ENCODE measurements around the gene NBPF12. TPM values are rescaled to one million over a fixed set of nuclear protein-coding genes. Genes with fewer than 3 reads are reported as not detected.
"Not testable (repeated sequence)": the region's sequence is repeated elsewhere in the genome, so short reads cannot be mapped to it uniquely, and the experiment has no call there.

The NBPF12 gene
- total and polyA plus RNA-seq, 4 donors: 4.1 to 22.6 (median 6.4) TPM

DNA sequence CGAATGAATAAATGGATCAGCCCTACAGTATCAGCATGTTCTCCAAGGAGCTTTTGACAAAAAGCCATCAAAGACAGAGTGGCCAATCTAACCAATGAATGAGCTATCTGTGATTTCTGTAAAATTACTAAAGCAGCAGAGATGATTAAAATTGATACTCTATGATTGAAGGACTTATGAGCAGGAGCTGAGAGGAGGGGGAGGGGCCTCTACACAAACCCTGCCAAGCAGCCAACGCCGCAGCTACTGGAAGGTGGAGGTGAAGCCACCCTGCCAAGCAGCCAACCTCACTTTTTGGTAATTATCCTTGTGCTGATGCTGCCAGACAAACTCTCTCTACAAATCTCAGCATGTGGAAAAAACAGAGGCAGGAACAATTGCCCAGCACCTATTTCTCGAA is 88.9 kb downstream of the NBPF12 start:
- H3K27me3 ChIP-seq (ENCODE audit: control insufficient read depth in 4 of 4, insufficient read depth in 4 of 4, low read length in 3 of 4); H3K4me1 ChIP-seq (ENCODE audit: control insufficient read depth in 4 of 4, insufficient read depth in 4 of 4, low read length in 3 of 4); H3K9ac ChIP-seq (ENCODE audit: low read depth in 1 of 2, low read length in 2 of 2); H3K27ac ChIP-seq (ENCODE audit: low read depth in 1 of 2, low read length in 2 of 2); H3K4me3 ChIP-seq (ENCODE audit: low read depth in 1 of 3, low read length in 3 of 3); H3K9me3 ChIP-seq (ENCODE audit: control insufficient read depth in 4 of 4, low read length in 3 of 4); H3K36me3 ChIP-seq (ENCODE audit: control insufficient read depth in 4 of 4, insufficient read depth in 3 of 4, low read depth in 1 of 4, low read length in 3 of 4); DNase-seq (ENCODE audit: low spot score): not testable (repeated sequence)
- WGBS: 95% methylated on average over 4 of the region's 4 CpGs

DNA sequence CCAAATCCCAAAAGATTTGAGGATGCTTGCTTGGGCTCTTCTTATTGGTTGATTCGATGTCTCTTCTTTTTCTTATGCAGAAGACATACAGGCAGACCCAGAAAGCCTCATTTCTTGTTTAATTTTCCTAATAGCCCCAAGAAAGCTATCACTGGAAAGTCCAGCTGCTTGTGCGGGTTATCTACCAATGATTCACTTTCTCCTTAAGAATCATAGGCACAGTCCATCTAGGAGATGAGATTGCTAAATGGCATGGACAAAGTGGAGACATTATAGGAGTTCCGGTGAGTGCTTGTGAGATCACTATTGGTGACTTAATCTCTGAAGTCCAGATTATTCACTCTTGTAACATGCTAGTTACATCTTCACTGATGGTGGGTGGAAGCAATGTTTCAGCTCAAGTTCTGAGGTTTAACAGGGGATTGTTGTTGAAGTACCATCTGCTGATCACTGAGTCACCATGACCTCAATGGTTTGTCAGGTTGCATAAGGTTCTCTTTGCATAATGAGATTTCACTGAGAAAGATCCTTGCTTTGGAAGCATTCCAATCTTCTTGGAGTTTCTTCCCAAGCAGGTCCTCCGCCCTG is 92.0 kb downstream of the NBPF12 start:
- H3K9ac ChIP-seq (ENCODE audit: low read depth in 1 of 2, low read length in 2 of 2); H3K27me3 ChIP-seq (ENCODE audit: control insufficient read depth in 4 of 4, insufficient read depth in 4 of 4, low read length in 3 of 4); H3K36me3 ChIP-seq (ENCODE audit: control insufficient read depth in 4 of 4, insufficient read depth in 3 of 4, low read depth in 1 of 4, low read length in 3 of 4); H3K4me1 ChIP-seq (ENCODE audit: control insufficient read depth in 4 of 4, insufficient read depth in 4 of 4, low read length in 3 of 4); H3K27ac ChIP-seq (ENCODE audit: low read depth in 1 of 2, low read length in 2 of 2); H3K4me3 ChIP-seq (ENCODE audit: low read depth in 1 of 3, low read length in 3 of 3); DNase-seq (ENCODE audit: low spot score); H3K9me3 ChIP-seq (ENCODE audit: control insufficient read depth in 4 of 4, low read length in 3 of 4): not testable (repeated sequence)
- 92% methylated on average over 4 of the region's 4 CpGs for WGBS

DNA sequence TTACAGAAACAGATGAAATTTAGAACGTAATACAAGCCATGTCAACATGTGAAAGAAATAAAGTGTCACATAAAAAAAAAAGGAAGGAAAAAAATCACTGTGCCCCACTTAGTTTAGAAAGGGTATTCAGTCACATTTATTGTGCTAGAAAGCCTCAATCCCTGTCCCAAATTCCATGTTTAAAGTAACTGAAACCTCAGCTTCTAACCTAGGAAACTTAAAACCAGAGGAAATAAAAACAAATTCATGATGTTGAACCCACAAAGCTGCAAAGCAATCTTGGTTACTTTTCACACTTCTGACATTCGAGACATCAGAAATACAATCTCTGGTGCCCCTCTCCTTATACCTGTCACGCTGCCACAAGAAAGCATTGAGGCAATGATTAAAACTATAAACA is 101.8 kb downstream of the NBPF12 start:
- Histone ChIP-seq H3K4me3 (ENCODE audit: low read depth in 1 of 3, low read length in 3 of 3) (no peak overlapping the region), H3K27ac (ENCODE audit: low read depth in 1 of 2, low read length in 2 of 2) (no peak overlapping the region), H3K27me3 (ENCODE audit: control insufficient read depth in 4 of 4, insufficient read depth in 4 of 4, low read length in 3 of 4) (no peaks in the 10 kb centered on the region), H3K9me3 (ENCODE audit: control insufficient read depth in 4 of 4, low read length in 3 of 4) (no peaks in the 10 kb centered on the region), H3K4me1 (ENCODE audit: control insufficient read depth in 4 of 4, insufficient read depth in 4 of 4, low read length in 3 of 4) (no peaks in the 10 kb centered on the region), H3K36me3 (ENCODE audit: control insufficient read depth in 4 of 4, insufficient read depth in 3 of 4, low read depth in 1 of 4, low read length in 3 of 4) (peaks cover 0 to 2% (median under 1%) of the 10 kb centered on the region in 4 donors), H3K9ac (ENCODE audit: low read depth in 1 of 2, low read length in 2 of 2) (no peak overlapping the region)
- TF ChIP-seq, protein P1, sequence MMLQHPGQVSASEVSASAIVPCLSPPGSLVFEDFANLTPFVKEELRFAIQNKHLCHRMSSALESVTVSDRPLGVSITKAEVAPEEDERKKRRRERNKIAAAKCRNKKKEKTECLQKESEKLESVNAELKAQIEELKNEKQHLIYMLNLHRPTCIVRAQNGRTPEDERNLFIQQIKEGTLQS (IDR thresholded peaks at IDR 0.05): no peak
- TF ChIP-seq FOXA2 (IDR thresholded peaks at IDR 0.05): no peak
- TF ChIP-seq, protein P2, sequence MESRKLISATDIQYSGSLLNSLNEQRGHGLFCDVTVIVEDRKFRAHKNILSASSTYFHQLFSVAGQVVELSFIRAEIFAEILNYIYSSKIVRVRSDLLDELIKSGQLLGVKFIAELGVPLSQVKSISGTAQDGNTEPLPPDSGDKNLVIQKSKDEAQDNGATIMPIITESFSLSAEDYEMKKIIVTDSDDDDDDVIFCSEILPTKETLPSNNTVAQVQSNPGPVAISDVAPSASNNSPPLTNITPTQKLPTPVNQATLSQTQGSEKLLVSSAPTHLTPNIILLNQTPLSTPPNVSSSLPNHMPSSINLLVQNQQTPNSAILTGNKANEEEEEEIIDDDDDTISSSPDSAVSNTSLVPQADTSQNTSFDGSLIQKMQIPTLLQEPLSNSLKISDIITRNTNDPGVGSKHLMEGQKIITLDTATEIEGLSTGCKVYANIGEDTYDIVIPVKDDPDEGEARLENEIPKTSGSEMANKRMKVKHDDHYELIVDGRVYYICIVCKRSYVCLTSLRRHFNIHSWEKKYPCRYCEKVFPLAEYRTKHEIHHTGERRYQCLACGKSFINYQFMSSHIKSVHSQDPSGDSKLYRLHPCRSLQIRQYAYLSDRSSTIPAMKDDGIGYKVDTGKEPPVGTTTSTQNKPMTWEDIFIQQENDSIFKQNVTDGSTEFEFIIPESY (IDR thresholded peaks at IDR 0.05): no peak
- no peak for TF ChIP-seq FOXA1 (IDR thresholded peaks at IDR 0.05)
- no peak for TF ChIP-seq SP1 (IDR thresholded peaks at IDR 0.05)
- no peak for TF ChIP-seq YY1 (IDR thresholded peaks at IDR 0.05)
- TF ChIP-seq TAF1 (conservative IDR thresholded peaks at IDR 0.05): no peak
- TF ChIP-seq RAD21 (IDR thresholded peaks at IDR 0.05): no peak
- WGBS: 92% methylated on average over 3 of the region's 3 CpGs
- DNase-seq (ENCODE audit: low spot score): no peak

DNA sequence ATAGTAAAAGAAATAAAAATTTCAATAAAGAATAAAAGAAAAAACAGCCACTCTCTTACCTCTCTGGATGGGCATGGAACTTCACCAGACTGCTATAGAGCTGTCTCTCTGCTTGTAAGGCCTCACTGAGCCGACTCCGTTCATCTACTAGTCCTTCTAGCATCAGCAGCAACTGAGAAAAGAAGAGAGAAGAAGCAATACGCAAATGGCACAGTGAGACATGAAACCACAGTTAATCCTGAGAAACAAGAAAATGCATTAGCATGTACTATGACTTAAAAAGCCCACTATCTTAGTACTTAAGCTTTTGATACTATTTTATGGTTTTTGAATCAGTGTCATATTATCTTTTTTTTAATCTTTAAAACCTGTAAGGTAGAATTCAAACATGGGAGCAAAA is 104.8 kb downstream of the NBPF12 start:
- not testable (repeated sequence) for H3K4me1 ChIP-seq (ENCODE audit: control insufficient read depth in 4 of 4, insufficient read depth in 4 of 4, low read length in 3 of 4); H3K36me3 ChIP-seq (ENCODE audit: control insufficient read depth in 4 of 4, insufficient read depth in 3 of 4, low read depth in 1 of 4, low read length in 3 of 4); H3K4me3 ChIP-seq (ENCODE audit: low read depth in 1 of 3, low read length in 3 of 3); DNase-seq (ENCODE audit: low spot score); H3K9me3 ChIP-seq (ENCODE audit: control insufficient read depth in 4 of 4, low read length in 3 of 4); H3K27ac ChIP-seq (ENCODE audit: low read depth in 1 of 2, low read length in 2 of 2); H3K27me3 ChIP-seq (ENCODE audit: control insufficient read depth in 4 of 4, insufficient read depth in 4 of 4, low read length in 3 of 4); H3K9ac ChIP-seq (ENCODE audit: low read depth in 1 of 2, low read length in 2 of 2)
- WGBS: 88% methylated on average over 3 of the region's 3 CpGs

DNA sequence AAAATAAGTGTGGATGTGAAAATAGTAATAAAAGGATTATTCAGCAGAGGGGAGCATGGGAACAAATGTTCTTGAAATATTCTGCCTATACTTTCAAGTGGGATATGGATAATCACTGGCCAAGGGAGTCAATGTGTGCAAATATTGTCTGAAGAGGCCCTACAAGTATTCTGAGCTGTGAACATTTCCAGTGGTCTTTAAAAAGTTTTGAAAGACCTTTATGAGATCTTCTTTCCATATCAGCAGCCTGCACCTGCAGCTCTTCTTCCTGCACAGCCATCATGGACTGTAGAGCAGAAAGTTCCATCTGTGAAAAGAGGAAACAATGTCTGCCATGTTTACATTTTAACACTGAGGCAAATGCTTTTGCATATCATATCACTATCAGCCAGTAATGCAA is 106.4 kb downstream of the NBPF12 start:
- H3K27me3 ChIP-seq (ENCODE audit: control insufficient read depth in 4 of 4, insufficient read depth in 4 of 4, low read length in 3 of 4); DNase-seq (ENCODE audit: low spot score); H3K27ac ChIP-seq (ENCODE audit: low read depth in 1 of 2, low read length in 2 of 2); H3K9ac ChIP-seq (ENCODE audit: low read depth in 1 of 2, low read length in 2 of 2); H3K36me3 ChIP-seq (ENCODE audit: control insufficient read depth in 4 of 4, insufficient read depth in 3 of 4, low read depth in 1 of 4, low read length in 3 of 4); H3K4me1 ChIP-seq (ENCODE audit: control insufficient read depth in 4 of 4, insufficient read depth in 4 of 4, low read length in 3 of 4); H3K9me3 ChIP-seq (ENCODE audit: control insufficient read depth in 4 of 4, low read length in 3 of 4); H3K4me3 ChIP-seq (ENCODE audit: low read depth in 1 of 3, low read length in 3 of 3): not testable (repeated sequence)

Other genes with a start within 250 kb of the NBPF12 start
- 10 to 100 TPM; 14.8 to 24.8 TPM for gene PRKAB2, start 234.1 kb downstream of the NBPF12 start, total RNA-seq
- 10 to 100 TPM; 13.6 to 13.9 TPM for gene PRKAB2, start 234.1 kb downstream of the NBPF12 start, polyA plus RNA-seq